PC-3 (cell line): ENCODE measurements around the gene TRMT10C. TPM values are rescaled to one million over a fixed set of nuclear protein-coding genes. Genes with fewer than 3 reads are reported as not detected.

Experiments used
- ATAC-seq: fragments of 200-7000 bp; cut with Tn5 transposase; 2 replicates; pipeline ENCODE4 v1.9.1; 2020; ENCODE audit warnings: mild to moderate bottlenecking, moderate library complexity
- BruUV-seq: library from RNA; stranded (reverse); fragments of 400-500 nt; replicated peaks from 2 replicates; lab custom pipeline; 2021; lab: Mats Ljungman, UMichigan
- CTCF ChIA-PET: fragments of 300-600 bp; sonication (Branson Sonifier 250); formaldehyde crosslinking; loops from one replicate; lab custom pipeline; 2022; ENCODE audit warnings: antibody characterized with exemption; lab: Charles Lee
- POLR2A ChIA-PET: fragments of 300-600 bp; sonication (Branson Sonifier 250); formaldehyde crosslinking; loops from one replicate; lab custom pipeline; 2022; ENCODE audit warnings: antibody characterized with exemption; ENCODE audit not compliant: unreplicated experiment; lab: Charles Lee
- DNase-seq: peaks from one replicate; pipeline ENCODE4 v3.0.0-alpha.2; 2015
- H2AFZ ChIP-seq: fragments of 300-600 bp; sonication (generic); 2 replicates; pipeline ENCODE4 v1.6.0; 2016; ENCODE audit warnings: antibody characterized with exemption, low read length
- H3F3A ChIP-seq: fragments of 300-600 bp; sonication (generic); one replicate; pipeline ENCODE4 v1.6.0; 2017; ENCODE audit warnings: antibody characterized with exemption, low read length, control low read depth, mild to moderate bottlenecking; ENCODE audit not compliant: unreplicated experiment
- H3K27ac ChIP-seq: fragments of 300-600 bp; sonication (generic); 2 replicates; pipeline ENCODE4 v1.5.1; 2016; ENCODE audit warnings: mild to moderate bottlenecking, low read length
- H3K27me3 ChIP-seq: fragments of 300-600 bp; sonication (generic); 2 replicates; pipeline ENCODE4 v1.6.1; 2016; ENCODE audit warnings: low read length, mixed read lengths
- H3K36me3 ChIP-seq: fragments of 300-600 bp; sonication (generic); 2 replicates; pipeline ENCODE4 v1.6.1; 2016; ENCODE audit warnings: low read depth, mixed run types, low read length, mixed read lengths
- H3K4me1 ChIP-seq: fragments of 300-600 bp; sonication (generic); 2 replicates; pipeline ENCODE4 v1.5.1; 2016; ENCODE audit warnings: low read length; ENCODE audit not compliant: insufficient read depth
- H3K4me2 ChIP-seq: fragments of 300-600 bp; sonication (generic); 2 replicates; pipeline ENCODE4 v1.6.0; 2016; ENCODE audit warnings: low read length
- H3K4me3 ChIP-seq: fragments of 300-600 bp; sonication (generic); 2 replicates; pipeline ENCODE4 v1.5.1; 2016; ENCODE audit warnings: mild to moderate bottlenecking, low read length, mixed read lengths
- H3K79me2 ChIP-seq: fragments of 300-600 bp; sonication (generic); 2 replicates; pipeline ENCODE4 v1.6.1; 2017; ENCODE audit warnings: low read length, mixed read lengths
- H3K9ac ChIP-seq: fragments of 300-600 bp; sonication (generic); 2 replicates; pipeline ENCODE4 v1.6.0; 2016; ENCODE audit warnings: mild to moderate bottlenecking, low read length
- H3K9me2 ChIP-seq: fragments of 300-600 bp; sonication (generic); replicated peaks from 2 replicates; pipeline ENCODE4 v1.6.1; 2016; ENCODE audit warnings: mixed run types, low read length, mixed read lengths
- H3K9me3 ChIP-seq: fragments of 300-600 bp; sonication (generic); 2 replicates; pipeline ENCODE4 v1.6.1; 2016; ENCODE audit warnings: low read length, mixed read lengths
- H4K20me1 ChIP-seq: fragments of 300-600 bp; sonication (generic); 2 replicates; pipeline ENCODE4 v1.6.1; 2016; ENCODE audit warnings: low read length, mixed read lengths
- EZH2 ChIP-seq: fragments of 300-600 bp; sonication (generic); IDR thresholded peaks from one replicate; pipeline ENCODE4 v1.6.1; 2017; ENCODE audit warnings: antibody characterized with exemption, mild to moderate bottlenecking, low read length; ENCODE audit not compliant: unreplicated experiment
- EZH2phosphoT487 ChIP-seq: fragments of 300-600 bp; sonication (generic); IDR thresholded peaks from 2 replicates; pipeline ENCODE4 v1.6.1; 2018; ENCODE audit warnings: mild to moderate bottlenecking, antibody characterized with exemption, low read length, borderline replicate concordance
- intact Hi-C: fragments of 100-400 bp; cut with micrococcal nuclease; formaldehyde crosslinking; loops from 2 replicates; pipeline ENCODE4 v1.9.0; 2023
- total RNA-seq: library from RNA; depleted of rRNA; stranded (reverse); fragments of >200 nt; gene quantifications from 2 replicates; pipeline ENCODE4 v1.2.3, GENCODE V29; 2014
- TF ChIP-seq, protein P1 (sequence below): fragments of 300-600 bp; sonication (generic); conservative IDR thresholded peaks from 2 replicates; pipeline ENCODE4 v1.5.1; 2017; ENCODE audit warnings: antibody characterized with exemption, low read depth, mild to moderate bottlenecking, low read length

The TRMT10C gene
- total RNA-seq, 1 experiment from 2014 or later = 35.2 TPM

DNA sequence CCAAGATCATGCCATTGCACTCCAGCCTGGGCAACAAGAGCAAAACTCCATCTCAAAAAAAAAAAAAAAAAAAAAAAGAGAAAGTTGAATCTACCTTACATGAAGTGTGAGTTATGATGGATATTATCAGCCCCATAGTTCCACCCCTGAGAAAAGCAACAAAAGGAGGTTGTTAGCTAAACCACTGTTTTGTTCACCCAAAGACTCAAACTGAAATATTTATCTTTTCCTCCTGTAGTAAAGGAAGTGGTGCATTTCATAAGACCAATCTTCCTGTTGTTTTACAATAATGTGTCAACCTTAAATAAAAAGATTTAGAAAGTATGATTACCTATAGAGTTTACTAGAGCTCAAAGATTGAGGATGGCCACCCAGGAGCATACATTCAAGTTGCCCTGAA, 18.7 kb upstream of the TRMT10C start:
- ChIA-PET CTCF (no interaction called here), POLR2A (no interaction called here)
- no peak overlapping the region for H3K4me3 ChIP-seq
- intact Hi-C loops = loop anchor here (10.0 kb wide), 1 partner anchor 128 kb away; no protein-coding TSS in a partner anchor
- no peaks in the 10 kb centered on the region for H3F3A ChIP-seq
- H3K27ac ChIP-seq = no peak overlapping the region
- H3K36me3 ChIP-seq = no peaks in the 10 kb centered on the region
- no peaks in the 10 kb centered on the region for H4K20me1 ChIP-seq
- no peak for ATAC-seq
- H3K4me2 ChIP-seq = no peak overlapping the region
- no peak for DNase-seq
- no peak overlapping the region for H2AFZ ChIP-seq
- BruUV-seq = no TSS peak
- TF ChIP-seq, protein P1, sequence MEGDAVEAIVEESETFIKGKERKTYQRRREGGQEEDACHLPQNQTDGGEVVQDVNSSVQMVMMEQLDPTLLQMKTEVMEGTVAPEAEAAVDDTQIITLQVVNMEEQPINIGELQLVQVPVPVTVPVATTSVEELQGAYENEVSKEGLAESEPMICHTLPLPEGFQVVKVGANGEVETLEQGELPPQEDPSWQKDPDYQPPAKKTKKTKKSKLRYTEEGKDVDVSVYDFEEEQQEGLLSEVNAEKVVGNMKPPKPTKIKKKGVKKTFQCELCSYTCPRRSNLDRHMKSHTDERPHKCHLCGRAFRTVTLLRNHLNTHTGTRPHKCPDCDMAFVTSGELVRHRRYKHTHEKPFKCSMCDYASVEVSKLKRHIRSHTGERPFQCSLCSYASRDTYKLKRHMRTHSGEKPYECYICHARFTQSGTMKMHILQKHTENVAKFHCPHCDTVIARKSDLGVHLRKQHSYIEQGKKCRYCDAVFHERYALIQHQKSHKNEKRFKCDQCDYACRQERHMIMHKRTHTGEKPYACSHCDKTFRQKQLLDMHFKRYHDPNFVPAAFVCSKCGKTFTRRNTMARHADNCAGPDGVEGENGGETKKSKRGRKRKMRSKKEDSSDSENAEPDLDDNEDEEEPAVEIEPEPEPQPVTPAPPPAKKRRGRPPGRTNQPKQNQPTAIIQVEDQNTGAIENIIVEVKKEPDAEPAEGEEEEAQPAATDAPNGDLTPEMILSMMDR = no peak
- TF ChIP-seq EZH2 = no peak
- no peak for TF ChIP-seq EZH2phosphoT487
- no peaks in the 10 kb centered on the region for H3K9me2 ChIP-seq
- H3K4me1 ChIP-seq = no peaks in the 10 kb centered on the region
- H3K27me3 ChIP-seq = no peaks in the 10 kb centered on the region
- H3K9me3 ChIP-seq = no peaks in the 10 kb centered on the region
- no peaks in the 10 kb centered on the region for H3K79me2 ChIP-seq
- no peak overlapping the region for H3K9ac ChIP-seq

DNA sequence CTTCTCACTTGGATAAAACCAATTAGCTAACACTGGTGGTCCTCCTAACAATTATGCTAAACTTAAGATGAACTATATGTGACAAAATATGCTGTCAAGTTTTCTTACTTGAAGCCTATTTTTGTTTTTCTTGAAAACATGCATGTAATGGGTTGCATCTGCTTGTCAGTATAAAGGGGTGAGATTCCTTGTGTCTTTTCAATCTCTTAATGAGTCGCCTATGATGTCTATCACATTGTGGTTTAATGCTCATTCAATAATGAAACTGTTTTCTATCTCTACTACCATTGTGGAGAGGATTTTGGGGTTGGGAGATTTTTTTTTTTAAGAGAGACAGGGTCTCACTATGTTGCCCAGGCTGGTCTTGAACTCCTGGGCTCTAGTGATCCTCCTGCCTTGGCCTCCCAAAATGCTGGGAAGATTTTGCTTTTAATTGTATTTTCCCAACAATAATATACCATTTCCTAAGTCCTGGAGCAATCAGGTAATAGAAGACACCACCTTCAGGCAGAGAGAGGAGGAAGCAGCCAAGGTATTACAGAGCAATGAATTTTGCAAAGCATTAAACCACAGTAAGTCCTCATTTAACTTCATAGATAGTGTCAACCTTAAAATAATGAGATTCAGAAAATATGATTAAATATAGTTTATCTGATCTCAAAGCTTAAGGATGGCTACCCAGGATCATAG, 17.4 kb upstream of the TRMT10C start:
- CTCF ChIA-PET = interaction anchor here (0.6 kb wide), 1 partner anchor 784 kb away, joined by 4 read pairs; no protein-coding TSS in a partner anchor
- ATAC-seq = peak; percentile 77

More for the DNA sequence above, 17.4 kb upstream of the TRMT10C start:
- intact Hi-C loops = loop anchor here (10.0 kb wide), 1 partner anchor 130 kb away; no protein-coding TSS in a partner anchor
- Histone ChIP-seq H3K27ac (no peak overlapping the region), H3K4me2 (no peak overlapping the region), H3K9me2 (no peaks in the 10 kb centered on the region), H3K9ac (no peak overlapping the region), H3F3A (no peaks in the 10 kb centered on the region), H3K4me1 (no peaks in the 10 kb centered on the region), H3K27me3 (no peaks in the 10 kb centered on the region), H3K9me3 (no peaks in the 10 kb centered on the region), H2AFZ (no peak overlapping the region), H3K79me2 (no peaks in the 10 kb centered on the region), H3K4me3 (no peak overlapping the region), H4K20me1 (no peaks in the 10 kb centered on the region), H3K36me3 (no peaks in the 10 kb centered on the region)
- no peak for TF ChIP-seq EZH2
- TF ChIP-seq, protein P1 = peak; percentile 58
- POLR2A ChIA-PET = no interaction called here
- DNase-seq = peak; percentile 10
- BruUV-seq = no TSS peak
